ENCODE results near the gene UBE3B.

- no peak for TF ChIP-seq EP300 (IDR thresholded peaks at IDR 0.05; ENCODE audit: low read depth)
- no peak for TF ChIP-seq CTCF (IDR thresholded peaks at IDR 0.05)
- TF ChIP-seq POLR2A (IDR thresholded peaks at IDR 0.05) = no peak
Observed at GRCh38 chr12:109483346-109483745, 5.9 kb downstream of the UBE3B start.
